SK-N-SH (cell line): Measurements from ENCODE around the gene PLIN5.

ENCODE experiments used
- CTCF ChIP-seq: fragments of 200-600 bp; sonication (generic); IDR thresholded peaks from 2 replicates; pipeline ENCODE4 v1.6.1; 2017; ENCODE audit warnings: antibody characterized with exemption, mild to moderate bottlenecking, moderate library complexity
- FOSL2 ChIP-seq: IDR thresholded peaks from 2 replicates; pipeline ENCODE4 v1.4.0; 2012; ENCODE audit warnings: low read depth, mild to moderate bottlenecking, moderate library complexity, borderline replicate concordance
- MAX ChIP-seq: IDR thresholded peaks from 2 replicates; pipeline ENCODE4 v1.4.0; 2012; ENCODE audit warnings: low read depth
- MEF2A ChIP-seq: IDR thresholded peaks from 2 replicates; pipeline ENCODE4 v1.4.0; 2012; ENCODE audit warnings: low read depth, borderline replicate concordance
- NFIC ChIP-seq: IDR thresholded peaks from 2 replicates; pipeline ENCODE4 v1.4.0; 2012; ENCODE audit warnings: borderline replicate concordance
- POLR2AphosphoS5 ChIP-seq: IDR thresholded peaks from 2 replicates; pipeline ENCODE4 v1.6.1; 2012; ENCODE audit warnings: low read depth, low read length
- RAD21 ChIP-seq: IDR thresholded peaks from 2 replicates; pipeline ENCODE4 v1.6.1; 2012; ENCODE audit warnings: mild to moderate bottlenecking, low read length
- RCOR1 ChIP-seq: fragments of 150-350 bp; IDR thresholded peaks from 2 replicates; pipeline ENCODE4 v1.6.1; 2017; ENCODE audit warnings: antibody characterized with exemption, low read length
- SIN3A ChIP-seq: IDR thresholded peaks from 2 replicates; pipeline ENCODE4 v1.6.1; 2012; ENCODE audit warnings: low read depth, mild to moderate bottlenecking, low read length, moderate library complexity, borderline replicate concordance

- TF ChIP-seq POLR2AphosphoS5, result no peak
- no peak for TF ChIP-seq CTCF
- TF ChIP-seq FOSL2, result no peak
- no peak for TF ChIP-seq MAX
- TF ChIP-seq MEF2A, result no peak
- TF ChIP-seq RCOR1, result no peak
- no peak for TF ChIP-seq NFIC
- no peak for TF ChIP-seq SIN3A
- no peak for TF ChIP-seq RAD21
Measured at GRCh38 chr19:4516939-4517300, 18.1 kb downstream of the PLIN5 start.
